G401.6 (cell line): ENCODE data around the gene ABHD10.
A peak's percentile ranks its signal among the peaks of the same experiment; 100 is the strongest.

Experiments used
- FAIRE-seq: peaks from 2 replicates; lab custom pipeline; 2012; peaks lifted over from hg19 to GRCh38; lab: Jason Lieb, UNC

ABHD10 gene

DNA sequence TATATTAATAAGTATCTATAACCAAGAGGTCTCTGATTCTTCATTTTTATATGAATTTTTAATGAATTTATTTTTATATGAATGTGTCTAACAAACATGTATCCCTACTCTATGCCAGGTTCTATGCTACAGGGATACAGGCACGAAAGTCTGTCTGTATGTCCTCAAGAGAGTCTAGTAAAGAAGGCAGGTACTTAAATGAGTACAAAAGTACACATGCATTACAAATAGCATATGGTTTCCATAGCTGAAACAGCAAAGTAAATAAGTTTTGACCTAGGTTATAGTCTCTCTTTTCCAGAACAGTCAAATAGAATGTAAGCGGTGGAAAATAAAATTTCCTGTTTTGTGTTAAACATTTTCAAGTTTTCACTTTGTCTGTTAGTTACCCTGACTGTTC is 13.3 kb upstream of the ABHD10 start:
- FAIRE-seq, result no peak

- no peak for FAIRE-seq
Observed at GRCh38 chr3:111967068-111967467, 11.8 kb upstream of the ABHD10 start.

DNA sequence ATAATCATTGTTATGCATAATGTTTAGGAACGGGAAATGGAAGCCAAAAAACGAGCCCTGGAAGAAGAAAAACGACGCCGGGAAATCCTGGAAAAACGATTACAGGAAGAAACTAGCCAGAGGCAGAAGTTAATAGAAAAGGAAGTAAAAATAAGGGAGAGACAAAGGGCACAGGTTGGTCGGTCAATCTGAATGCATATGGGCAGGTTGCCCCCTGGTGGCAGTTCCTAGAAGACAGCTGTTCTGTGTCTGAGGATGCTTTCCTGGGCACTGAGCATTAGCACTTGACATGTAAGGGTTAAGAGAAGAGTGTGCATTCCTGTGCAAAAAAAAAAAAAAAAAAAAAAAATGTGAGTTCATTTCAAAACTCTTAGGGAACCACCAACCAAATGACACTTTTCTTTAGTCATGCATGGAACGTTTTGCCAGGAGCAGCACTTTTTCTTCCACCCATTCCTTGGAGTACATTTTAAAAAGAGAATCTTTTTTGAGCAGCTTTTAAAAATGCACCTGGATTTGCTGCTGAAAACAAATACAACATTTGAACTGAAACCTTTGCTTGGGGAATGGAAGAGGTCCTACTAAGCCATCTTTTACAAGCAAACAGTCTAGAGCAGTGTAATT is 11.1 kb upstream of the ABHD10 start:
- FAIRE-seq, result peak; percentile 85

DNA sequence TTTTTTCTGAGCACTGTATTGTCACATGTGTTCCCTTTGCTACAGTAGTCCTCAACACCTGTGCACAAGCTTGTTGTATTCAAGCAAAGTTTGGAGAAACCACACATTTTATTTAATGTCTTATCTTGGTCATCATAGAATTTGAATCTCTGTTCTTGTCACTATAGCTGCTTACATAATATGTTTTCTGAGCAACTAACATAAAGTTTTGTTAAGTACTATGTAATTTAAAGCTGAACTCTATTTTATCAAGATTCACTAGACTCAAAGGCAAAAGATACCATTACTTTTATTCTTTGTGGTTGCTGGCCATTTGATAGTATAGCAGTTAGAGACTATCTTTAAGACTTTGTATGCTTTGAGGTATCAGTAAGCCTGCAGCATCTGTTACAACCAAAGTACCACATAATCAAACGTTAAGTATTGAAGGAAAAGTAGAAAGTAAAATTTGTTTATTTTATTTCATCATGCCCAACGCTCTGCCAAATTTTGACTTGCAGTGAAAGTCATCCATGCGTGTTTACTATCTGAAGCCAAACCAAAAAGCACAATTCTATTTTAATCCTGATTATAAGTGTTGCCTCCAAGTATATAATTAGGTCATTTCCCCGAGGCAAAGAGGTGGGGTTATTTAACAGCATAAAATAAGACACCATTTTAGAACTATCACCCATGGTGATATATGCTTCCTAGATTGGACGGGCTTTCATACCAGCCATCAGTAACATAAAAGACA is 10.3 kb upstream of the ABHD10 start:
- no peak for FAIRE-seq

DNA sequence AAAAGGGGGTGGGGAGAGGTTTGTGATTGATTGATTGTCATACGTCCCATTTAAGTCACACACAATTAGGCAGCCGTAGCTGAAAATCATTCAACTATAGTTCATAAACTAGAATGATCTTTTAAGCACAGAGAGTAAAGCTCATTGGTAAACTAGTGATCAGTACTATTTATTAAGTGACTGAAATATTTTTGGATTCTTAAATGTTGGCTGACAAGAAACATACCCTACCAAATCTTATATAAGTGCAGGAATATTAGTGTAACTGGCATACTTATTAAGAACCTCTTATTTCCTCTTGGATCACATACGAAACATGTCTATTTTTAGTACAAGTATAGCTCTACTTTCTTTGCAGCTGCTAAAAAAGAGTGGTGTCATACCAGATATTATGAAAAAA is 8.4 kb upstream of the ABHD10 start:
- FAIRE-seq, result no peak

- no peak for FAIRE-seq
Observed at GRCh38 chr3:111971533-111972130, 7.2 kb upstream of the ABHD10 start.

DNA sequence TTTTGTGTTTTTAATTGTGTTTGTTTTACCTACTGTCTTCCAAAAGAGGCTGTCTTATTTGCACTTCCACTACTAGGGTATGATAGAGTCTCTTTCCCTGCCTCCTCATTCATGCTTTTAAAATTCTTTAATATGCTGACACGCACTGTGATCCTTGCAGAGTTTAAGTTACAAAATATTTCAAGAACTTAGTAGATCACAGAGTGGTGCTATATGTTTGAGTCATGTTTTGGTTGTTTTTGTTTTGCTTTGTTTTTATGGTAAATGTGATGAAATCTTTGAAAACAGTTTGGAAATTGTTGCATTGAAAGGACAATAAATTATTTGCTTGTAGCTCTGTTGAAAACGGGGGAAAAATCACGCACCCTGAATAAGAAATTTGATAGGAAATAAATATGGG is 5.9 kb upstream of the ABHD10 start:
- FAIRE-seq, result no peak

GRCh38 chr3:111975131-111975530 is 3.7 kb upstream of the ABHD10 start:
- no peak for FAIRE-seq

GRCh38 chr3:111976254-111976653 is 2.6 kb upstream of the ABHD10 start:
- no peak for FAIRE-seq

- no peak for FAIRE-seq
Observed at GRCh38 chr3:111979434-111980038, 710 bp downstream of the ABHD10 start.

DNA sequence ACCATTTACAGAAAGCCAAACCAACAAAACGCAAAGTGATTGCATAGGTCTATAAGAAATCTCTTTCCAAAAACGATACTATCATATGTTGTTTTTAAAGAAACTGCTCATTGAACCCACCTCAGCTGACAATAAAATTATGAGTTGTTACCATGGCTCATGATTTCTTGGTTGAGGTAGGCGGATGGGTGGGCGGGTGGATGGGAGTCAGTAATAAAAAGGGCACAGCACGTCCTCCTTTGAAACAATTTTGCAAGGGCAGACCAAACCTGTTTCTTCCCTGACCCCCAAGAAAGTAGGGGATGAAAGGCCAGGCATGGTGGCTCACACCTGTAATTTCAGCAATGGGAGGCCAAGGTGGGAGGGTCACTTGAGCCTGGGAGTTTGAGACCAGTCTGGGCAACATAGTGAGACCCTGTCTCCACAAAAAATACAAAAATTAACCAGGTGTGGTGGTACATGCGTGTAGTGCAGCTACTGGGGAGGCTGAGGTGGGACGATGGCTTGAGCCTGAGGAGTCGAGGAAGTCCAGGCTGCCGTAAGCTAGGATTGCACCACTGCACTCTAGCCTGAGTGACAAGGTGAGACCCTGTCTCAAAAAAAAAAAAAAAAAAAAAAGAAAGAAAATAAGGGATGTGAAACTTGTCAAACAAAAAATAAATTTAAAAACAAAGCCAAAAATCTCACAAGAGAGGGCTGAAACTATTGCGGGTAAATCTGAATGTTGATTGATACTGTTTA is 2.1 kb downstream of the ABHD10 start:
- no peak for FAIRE-seq

DNA sequence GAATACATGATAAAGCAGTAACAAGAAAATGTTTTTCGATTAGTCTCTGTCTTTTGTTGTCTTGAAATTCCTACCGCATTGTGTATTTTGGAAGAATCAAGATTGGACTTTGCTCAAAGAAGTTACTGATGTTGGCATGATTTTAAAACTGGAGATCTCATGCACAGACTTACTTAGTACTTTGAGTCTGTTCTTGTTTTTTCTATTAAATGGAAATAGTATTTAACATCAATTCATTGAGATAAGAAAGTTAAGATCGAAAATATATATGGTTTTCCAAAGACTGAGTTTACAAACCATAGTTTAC is 2.6 kb downstream of the ABHD10 start:
- no peak for FAIRE-seq

GRCh38 chr3:111984636-111985298 is 5.9 kb downstream of the ABHD10 start:
- FAIRE-seq, result no peak

DNA sequence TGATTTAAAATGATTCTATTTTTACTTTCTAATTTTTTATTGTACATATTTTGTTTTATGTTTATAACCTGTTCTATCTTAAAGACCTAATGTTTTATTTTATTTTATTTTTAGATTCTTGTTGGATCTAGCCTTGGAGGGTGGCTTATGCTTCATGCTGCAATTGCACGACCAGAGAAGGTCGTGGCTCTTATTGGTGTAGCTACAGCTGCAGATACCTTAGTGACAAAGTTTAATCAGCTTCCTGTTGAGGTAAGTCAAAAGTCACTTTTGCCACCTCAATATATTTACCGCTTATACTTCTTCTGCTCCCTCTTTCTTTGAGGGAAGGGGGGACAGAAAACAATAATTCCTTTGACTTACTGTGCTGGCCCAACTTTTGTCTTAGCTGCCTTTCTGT is 8.0 kb downstream of the ABHD10 start:
- no peak for FAIRE-seq

DNA sequence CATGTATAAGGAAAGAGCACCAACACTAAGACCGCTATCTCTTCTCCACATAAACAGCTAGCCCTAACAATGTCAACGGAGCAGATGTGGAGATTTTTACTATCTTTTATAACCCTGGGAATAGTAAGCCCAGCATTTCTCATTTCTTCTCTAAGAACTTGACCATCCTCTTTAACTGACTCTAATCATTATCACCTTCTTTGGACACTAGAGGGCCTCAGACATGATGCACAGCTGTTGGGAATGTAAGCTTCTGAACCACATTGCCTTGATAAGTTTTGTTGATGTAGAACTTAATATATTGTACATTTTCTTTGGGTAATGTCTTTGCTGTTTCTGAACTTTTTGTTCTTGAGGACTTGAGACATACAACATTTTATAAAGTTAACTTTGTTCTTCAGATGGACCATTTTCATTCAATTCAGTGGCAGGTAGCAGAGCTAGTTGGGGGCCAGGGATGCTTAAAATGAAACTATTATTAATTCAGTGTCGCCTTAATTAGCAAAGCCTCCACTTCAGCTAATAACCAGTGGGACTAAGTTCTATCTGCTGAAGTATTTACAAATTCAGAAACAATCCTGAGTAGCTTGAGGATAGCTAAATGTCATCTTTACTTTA is 10.3 kb downstream of the ABHD10 start:
- peak; percentile 89 for FAIRE-seq

DNA sequence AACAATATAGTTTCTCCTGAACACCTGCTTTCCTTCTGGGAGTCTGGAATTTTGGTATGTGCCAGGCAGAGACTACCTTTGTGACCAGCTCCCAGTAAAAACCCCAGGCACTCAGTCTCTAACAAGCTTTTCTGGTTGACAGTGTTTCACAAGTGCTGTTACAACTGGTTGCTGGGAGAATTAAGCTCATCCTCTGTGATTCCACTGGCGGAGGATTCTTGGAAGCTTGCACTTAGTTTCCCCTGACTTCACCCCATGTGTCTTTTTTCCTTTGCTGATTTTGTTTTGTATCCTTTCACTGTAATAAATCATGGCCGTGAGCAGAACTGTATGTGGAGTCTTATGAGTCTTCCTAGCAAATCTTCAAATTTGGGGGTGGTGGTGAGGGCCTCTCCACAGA is 14.2 kb downstream of the ABHD10 start:
- no peak for FAIRE-seq

DNA sequence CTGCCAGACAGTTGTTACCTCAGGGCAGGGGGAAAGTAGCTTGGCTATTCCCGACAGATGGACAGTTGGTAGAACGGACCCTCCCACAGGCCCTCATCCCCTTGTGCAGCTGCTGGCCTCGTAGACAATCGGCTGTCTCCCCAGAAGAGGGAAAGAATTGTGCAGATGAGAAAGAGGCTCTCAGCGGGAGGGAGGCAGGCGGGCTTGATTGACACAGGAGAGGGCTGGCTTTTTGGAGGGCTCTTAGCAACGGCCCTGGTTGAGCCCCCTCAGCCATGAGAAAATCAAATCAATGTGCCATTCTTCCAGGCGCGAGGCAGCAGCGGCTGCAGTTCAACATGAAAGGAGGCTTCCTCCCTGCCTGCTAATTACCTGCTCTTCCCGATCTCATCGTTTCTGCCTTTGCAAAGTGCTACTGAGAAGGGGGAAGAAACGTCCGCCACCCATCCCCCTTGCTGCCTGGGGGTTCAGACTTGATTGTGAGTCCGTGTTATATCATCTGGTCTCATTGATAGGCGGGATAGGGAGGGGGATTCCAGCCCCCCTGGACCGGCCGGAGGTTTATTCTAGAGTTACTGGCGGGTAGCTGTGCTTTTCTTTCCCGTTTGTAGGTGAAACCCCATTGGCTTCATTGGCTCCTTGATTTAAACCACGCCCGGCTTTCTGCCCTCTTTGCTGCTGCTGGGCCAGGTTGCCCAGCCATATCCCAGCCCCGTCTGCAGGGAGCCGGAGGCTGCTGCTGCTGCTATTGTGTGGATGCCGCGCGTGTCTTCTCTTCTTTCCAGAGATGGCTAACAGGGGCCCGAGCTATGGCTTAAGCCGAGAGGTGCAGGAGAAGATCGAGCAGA is 20.0 kb downstream of the ABHD10 start, which contains the start of gene TAGLN3:
TAGLN3 (plus strand) TSS at position 287 of the 848 bp plus-strand sequence; CDS start at position 788, 501 bp downstream.
- no peak for FAIRE-seq

DNA sequence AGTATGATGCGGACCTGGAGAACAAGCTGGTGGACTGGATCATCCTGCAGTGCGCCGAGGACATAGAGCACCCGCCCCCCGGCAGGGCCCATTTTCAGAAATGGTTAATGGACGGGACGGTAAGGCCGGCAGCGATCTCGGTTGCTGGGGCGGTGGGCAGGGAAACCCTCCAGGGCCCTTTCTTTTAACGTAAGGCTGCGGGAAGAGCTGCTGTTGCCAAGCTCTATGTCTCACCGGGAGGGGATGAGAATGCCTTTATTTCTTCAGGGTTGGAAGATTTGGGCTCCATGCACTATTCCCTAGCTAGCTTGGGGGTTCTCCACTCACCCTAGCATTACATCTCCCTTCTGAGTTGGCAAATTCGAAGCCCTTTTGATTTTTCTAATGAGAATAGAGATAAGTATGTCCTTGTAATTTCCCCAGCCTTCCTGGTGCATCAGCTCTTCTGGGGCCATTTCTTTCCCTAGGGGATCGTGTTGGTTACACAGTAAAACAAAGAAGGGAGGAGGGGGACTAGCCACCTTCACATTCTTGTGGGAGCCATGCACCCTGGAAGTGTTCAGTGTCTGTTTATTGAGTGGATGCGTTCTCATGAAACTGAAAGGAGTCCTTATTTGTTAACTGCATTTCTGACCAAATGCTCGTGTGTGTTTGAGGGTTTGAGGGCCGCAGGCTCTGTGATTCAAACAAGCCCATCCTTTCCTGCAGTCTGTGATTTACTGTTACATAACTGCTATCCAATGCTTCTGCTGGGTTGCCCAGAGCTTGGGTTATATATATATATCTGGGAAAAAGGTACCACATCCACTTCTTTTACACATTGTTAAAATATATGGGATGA is 20.9 kb downstream of the ABHD10 start:
- FAIRE-seq, result no peak

DNA sequence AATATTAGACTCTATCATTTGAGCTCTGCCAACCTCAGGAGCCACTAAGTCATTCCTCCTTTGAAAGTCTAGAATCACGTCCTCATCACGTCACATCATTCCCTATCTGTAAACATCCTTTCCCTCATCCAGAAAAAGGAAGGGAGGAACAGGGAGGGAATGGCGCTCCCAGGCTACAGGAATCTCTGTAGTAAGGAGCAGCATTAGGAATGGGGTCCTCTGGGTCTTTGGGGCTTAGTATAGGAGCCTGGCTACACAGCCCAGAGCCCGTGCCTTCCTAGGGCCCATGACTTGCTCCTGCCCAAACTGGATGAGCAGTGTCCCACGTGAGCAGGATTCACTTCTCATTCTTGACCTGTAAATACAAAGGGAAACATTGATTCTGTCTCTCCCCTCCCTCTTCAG is 21.5 kb downstream of the ABHD10 start:
- FAIRE-seq, result no peak

DNA sequence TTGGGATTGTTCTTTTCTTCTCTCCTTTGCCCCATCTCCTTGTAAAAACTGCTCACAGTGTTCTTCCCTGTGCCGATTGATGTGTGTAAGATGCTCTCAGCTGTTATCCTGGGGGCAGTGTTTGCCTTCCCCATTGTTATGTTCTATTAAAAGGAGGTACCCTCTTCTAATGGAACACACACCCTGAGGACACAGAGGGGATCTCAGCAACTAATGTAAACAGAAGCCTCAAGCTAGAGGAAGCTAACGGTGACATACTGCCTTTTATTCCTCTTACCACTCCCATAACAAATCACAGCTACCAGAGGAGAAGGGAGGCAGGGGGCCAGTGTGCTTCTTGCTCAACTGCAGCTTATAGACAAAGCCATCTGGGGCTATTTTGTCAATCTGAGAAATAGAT is 22.1 kb downstream of the ABHD10 start:
- no peak for FAIRE-seq
